NCI-H187 (cell line): ENCODE data around the gene UFC1.
"Not testable (repeated sequence)": the region's sequence is repeated elsewhere in the genome, so short reads cannot be mapped to it uniquely, and the experiment has no call there.

ENCODE experiments used
- DNase-seq, 2 experiments: peaks; one replicate each; lab custom pipeline; 2025; lab: John Stamatoyannopoulos, UW

Gene UFC1

DNA sequence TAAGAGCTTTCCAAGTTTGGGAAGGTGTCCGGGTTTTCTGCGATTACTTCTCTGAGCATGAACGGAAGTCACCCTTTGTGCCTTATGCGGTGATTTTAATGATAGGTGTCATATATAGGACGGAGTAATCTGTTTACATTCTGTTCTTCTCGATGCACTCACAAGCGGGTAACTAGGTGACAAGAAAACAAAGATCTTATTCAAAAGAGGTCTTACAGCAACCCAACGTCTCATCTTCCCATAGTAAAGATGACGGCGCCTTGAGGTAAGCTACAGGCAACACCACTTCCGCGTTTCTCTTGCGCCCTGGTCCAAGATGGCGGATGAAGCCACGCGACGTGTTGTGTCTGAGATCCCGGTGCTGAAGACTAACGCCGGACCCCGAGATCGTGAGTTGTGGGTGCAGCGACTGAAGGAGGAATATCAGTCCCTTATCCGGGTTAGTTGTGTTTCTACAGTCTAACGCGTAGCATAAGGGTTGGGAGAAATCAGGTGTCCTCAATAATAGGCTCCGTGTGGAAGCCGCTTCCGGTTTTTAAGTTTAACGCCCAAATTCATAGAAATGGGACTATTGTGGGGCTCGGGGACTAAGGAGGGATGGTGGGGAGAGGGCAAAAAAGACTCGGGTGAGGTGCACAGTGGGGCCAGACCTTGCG, at the start of gene UFC1:
UFC1 (plus strand) TSS at position 297 of the 656 bp plus-strand sequence; CDS start at position 317, 20 bp downstream.
- peak; percentile 93 to 94 for DNase-seq

DNA sequence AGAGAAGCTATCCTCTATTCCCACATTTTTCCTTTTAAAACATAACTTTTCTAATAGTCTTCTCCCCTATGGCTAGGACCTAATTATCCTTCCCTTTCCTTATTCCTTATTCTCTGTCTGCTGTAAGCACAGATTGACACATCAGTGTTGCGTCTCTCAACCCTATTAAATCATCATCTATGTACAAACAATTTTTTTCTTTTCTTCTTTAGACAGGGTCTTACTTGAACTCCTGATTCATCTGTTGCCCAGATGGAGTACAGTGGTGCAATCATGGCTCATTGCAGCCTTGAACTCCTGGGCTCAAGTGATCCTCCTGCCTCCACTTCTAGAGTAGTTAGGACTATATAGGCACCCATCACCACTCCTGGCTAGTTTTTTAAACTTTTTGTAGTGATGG, 47.3 kb upstream of the UFC1 start:
- DNase-seq, result no peak

DNA sequence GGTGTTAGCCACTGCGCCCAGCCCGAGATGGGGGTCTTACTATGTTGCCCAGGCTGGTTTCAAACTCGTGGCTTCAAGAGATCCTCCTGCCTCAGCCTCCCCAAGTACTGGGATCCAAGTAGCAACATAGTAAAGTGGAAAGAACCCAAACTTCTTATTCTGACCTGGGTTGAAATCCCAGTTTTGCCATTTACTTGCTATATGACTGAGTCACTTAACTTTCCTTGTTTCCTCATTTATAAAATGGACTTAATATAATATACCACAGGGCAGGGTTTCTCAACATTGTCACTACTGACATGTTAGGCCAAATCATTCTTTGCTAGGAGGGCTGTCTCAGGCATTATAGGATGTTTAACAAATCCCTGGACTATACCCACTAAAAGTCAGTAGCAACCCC, 42.7 kb upstream of the UFC1 start:
- DNase-seq, result no peak

DNA sequence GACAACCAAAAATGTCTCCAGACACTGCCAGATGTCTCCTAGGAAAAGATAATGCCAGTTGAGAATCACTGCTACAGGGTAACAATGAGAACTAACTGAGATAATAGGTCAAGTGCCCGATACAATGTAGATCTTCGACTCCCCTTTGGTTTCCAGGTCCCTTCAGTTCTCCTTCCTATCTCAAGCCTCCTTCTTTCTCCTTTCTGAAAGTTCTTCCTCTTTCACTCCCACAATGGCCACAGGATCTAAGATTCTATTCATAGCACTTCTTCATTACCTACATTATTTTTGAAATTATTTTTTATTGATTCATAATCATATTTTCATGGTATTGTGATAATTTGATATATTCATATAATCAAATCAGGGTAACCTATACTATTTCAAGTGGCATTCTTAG, 42.3 kb upstream of the UFC1 start:
- no peak for DNase-seq

DNA sequence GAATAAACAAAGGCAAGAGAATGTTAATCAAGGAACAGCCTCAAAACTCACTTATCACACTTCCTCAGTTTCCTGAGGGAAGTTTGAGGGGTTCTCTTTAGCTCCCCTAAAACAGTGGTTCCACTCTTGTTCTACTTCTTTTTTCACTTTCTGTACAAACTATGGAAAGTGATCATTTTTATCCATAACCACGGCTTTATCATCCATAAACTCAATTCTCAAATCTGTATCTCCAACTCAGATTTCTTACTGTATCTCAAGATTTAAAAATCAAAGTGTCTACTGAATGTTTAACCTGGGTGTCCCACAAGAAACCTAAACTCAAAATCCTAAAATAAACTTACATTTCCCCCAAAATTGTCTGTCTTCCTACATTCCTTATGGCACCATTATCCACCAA, 39.9 kb upstream of the UFC1 start:
- no peak for DNase-seq

DNA sequence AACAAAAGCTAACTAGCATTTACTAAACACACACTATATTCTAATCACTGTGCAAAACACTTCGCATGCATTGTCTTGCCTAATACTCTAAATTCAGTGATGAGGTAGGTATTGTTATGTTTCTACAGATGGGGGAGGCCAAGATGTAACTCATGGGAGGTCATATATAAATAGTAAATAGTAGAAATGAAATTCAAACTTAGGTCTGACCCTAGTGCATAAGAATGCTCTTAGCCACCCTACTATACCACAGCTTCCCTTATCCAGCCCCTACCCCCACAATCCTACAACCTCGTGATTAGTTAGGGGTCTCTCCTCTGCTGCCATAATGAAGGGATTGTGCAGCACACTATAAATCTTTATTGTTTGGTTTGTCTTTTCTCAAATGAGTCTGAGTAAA, 39.2 kb upstream of the UFC1 start:
- no peak for DNase-seq

DNA sequence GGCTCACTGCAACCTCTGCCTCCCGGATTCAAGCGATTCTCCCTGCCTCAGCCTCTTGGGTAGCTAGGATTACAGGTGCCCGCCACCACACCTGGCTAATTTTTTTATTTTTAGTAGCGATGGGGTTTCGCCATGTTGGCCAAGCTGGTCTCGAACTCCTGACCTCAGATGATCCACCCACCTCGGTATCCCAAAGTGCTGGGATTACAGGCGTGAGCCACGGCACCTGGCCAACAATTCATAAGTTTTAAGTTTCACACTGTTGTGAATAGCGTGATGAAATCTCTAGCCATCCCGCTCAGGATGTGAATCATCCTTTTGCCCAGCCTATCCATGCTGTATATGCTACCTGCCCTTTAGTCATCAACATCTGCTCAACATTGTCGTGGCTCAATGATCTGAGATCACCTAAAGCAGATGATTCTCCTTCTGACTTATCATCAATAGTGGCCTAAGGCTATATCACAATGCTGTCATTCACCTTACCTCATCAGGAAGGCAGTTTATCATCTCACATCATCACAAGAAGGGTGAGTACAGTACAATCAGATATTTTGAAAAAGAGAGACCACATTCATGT, 38.6 kb upstream of the UFC1 start:
- DNase-seq, result no peak

DNA sequence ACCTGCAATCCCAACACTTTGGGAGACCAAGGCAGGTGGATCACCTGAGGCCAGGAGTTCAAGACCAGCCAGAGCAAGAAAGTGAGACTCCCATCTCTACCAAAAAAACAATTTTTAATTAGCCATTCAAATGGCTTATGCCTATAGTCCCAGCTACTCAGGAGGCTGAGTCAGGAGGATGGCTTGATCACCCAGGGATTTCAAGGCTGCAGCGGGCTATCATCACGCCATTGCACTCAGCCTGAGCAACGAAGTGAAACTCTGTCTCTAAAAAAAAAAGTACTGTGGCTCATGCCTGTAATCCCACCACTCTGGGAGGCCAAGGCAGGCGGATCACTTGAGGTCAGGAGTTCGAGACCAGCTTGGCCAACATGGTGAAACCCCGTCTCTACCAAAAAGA, 37.8 kb upstream of the UFC1 start:
- not testable (repeated sequence) for DNase-seq

DNA sequence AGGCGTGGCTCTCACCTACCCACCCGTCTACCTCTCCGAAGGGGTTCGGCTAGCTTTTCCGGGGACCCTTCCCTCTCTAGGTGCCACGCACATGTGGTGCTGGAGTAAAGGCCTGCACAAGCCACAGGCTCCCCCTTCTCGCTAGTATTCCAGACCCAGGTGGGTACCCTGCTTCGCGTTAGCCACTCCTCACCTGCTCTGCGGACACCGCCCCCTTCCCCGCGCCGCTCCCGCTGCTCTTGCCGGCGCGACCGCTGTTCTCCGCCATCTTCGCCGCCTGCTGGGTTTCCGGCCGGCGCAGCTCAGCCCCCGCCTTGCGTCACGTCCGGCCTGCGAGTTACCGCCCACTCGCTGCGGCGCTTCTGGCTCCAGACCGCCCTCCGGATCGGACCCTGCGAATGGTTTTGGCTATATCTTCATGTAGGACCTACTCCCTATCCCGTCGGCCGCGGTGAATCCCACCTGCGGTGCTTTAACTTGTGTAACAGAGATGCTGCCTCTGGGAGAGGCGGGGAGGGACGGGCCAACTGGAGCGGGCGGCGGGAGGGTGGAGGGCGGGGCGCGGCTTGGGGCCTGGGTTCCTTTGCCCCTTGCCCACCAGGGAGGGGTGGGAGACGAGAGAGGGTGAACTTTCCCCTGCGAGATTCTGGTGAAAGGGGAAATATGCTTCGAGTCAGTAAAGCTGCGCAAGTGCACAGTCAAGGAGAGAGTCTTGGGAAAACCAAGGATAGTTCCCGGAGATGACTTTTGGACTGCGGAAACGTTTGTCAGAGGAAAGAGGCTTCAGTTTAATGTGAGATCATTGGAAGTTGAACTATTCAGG, 35.8 kb upstream of the UFC1 start, which contains the start of the genes NIT1 and PFDN2:
NIT1 (plus strand) TSS at position 347 of the 823 bp plus-strand sequence; CDS start at position 419, 72 bp downstream.
PFDN2 (minus strand) TSS at position 279 of the 823 bp plus-strand sequence; CDS start at position 268, 11 bp downstream.
- peak; percentile 82 to 96 for DNase-seq

DNA sequence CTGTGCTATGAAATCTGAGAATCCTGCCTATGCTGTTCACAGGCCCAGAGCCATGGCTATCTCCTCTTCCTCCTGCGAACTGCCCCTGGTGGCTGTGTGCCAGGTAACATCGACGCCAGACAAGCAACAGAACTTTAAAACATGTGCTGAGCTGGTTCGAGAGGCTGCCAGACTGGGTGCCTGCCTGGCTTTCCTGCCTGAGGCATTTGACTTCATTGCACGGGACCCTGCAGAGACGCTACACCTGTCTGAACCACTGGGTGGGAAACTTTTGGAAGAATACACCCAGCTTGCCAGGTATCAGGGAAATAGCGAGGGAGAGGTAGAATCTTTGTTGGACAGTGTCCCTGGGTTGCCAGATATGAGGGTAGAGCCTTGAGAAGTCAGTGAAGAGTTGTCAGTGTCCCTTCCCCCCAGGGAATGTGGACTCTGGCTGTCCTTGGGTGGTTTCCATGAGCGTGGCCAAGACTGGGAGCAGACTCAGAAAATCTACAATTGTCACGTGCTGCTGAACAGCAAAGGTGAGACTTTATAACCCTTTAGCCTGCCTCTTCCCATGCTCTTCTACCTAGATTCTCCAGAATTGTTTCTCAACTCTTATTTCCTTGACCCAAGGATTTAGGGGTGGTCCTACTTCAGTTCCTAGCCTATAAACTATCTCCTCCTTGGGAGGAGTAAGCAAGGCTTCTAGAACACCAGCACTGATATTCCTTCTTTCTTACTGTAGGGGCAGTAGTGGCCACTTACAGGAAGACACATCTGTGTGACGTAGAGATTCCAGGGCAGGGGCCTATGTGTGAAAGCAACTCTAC, 34.5 kb upstream of the UFC1 start:
- DNase-seq, result no peak

DNA sequence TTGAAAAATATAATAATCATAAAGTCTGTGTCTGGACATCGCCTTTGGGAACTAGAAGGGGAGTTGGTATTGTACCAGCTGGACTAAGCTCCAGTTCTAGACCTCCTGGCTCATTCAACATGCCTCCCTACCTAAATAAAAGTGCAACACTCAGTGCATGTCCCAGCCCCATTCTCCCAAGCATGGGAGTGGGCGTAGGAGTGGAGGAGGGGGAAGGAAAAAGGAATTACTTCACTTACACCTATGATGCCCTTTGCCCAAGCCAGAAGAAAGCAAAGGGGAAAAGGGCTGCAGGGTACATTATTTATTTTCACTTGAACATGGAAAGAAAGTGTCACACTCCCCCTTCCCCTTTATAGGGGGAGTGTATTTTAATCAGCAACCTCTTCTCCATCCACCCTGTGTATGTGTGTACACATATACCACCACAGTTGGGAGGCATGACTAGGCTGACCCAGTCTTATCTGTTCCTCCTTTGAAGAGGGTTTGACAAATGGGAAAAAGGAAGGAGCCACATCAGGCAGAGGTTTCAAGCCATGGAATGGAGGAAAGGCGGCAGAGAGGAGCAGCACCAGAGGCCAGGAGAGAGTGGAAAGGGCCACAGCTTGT, 32.6 kb upstream of the UFC1 start:
- DNase-seq, result no peak

DNA sequence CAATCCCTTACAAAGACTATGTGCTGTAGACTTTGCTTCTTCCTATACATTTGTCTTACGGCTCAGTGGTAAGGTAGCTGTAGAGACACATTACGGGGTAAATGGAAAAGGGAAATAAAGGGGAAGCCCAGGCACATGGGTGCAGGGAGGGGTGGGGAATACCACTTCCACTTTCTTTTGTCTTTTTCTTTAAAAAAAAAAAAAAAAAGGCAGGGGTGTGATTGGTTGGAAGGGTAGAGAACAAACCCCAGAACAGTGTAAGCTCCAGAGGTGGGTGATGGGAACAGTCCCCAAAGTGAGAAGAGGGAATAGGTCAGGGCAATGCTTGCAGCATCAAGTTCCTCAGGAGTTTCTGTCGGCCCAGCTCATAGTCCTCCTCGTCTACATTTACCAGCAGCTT, 31.9 kb upstream of the UFC1 start:
- no peak for DNase-seq

DNA sequence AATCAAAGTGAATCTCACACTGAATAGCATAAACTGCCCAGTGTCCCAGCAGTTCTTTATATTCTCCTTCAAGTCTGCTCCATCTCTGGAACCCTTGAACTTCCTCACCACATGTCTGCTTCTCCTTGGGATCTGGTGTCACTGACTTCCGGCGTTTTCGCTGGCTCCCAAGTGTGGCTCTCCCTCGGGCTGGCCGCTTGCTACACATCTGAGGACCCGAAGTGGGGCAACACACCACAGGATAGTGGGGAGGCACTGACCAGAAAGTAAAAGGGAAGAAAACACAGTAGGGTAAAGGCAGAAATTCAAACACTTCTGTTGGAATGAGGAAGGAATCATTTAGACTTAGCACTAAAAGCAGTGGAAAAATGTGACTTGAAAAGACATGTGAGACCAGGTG, 30.8 kb upstream of the UFC1 start:
- no peak for DNase-seq

DNA sequence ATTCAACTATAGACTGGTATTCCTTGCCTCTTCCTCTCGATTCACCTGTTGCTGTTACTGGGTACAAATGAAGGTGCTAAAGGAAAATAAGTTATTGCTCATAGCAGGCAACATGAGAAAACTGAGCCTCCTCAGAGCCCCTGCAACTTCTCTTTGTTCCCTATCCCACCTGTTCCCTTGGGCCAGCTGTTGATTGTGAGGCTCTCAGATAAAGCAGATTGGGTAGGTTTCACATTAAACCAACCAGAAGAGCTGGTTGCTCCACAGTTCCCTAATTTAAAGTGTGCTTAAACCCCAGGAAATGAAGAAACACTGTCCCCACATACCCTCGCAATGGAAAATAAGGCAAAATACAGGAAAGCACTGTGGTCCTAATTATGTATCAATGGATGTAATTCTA, 26.1 kb upstream of the UFC1 start:
- DNase-seq, result no peak

DNA sequence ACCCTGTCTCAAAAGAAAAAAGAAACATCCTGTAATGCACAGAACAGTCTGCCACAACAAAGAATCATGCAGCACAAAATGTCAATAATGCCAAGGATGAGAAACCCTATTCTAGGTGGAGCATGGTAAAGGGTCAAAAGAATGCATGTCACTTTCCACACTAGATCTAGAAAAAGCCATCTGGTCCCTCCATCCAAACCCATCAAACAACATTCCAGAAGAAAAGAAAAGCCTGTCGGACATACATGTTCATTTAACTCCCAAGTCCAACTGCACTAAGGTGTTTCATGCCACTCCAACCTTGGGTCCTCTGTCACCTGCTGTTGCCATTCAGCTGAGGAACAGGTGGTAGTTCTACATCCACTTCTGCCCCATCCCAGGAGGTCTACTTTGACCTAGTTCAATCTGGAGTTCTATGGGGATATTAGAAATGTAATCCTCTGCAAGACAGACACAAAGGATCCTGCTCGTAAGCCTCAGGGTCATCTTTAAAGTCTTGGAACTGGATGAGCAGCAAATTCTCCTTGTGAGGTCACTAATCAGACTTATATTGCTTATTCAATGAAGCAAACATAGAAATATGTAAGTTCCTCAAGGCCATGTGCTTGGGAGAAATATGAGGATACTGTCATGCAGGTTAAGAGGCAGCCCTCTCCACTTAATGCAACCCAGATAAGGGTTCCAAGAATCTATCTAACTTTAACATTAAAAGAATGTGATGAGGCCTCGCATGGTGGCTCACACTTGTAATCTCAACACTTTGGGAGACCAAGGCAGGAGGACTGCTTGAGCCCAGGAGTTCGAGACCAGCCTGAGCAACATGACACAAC, 25.0 kb upstream of the UFC1 start:
- DNase-seq, result no peak

DNA sequence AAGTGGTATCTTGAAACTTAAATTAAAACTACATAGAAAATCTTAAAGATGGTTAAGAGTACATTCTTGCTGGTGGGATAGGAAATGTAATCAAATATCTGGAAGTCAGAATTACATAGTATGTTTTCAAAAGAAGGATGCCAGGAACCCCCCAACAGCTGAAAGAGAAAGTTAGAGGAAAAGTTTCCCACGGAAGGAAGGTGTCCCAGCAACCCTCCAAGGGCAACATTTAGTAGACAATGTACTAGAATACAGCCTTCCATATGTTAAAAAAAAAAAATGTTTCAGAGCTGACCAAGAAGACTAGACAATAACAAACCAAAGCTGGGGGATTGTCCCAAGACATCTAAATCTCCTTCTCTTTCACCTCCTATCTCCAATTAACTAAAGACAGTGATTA, 23.5 kb upstream of the UFC1 start:
- no peak for DNase-seq

DNA sequence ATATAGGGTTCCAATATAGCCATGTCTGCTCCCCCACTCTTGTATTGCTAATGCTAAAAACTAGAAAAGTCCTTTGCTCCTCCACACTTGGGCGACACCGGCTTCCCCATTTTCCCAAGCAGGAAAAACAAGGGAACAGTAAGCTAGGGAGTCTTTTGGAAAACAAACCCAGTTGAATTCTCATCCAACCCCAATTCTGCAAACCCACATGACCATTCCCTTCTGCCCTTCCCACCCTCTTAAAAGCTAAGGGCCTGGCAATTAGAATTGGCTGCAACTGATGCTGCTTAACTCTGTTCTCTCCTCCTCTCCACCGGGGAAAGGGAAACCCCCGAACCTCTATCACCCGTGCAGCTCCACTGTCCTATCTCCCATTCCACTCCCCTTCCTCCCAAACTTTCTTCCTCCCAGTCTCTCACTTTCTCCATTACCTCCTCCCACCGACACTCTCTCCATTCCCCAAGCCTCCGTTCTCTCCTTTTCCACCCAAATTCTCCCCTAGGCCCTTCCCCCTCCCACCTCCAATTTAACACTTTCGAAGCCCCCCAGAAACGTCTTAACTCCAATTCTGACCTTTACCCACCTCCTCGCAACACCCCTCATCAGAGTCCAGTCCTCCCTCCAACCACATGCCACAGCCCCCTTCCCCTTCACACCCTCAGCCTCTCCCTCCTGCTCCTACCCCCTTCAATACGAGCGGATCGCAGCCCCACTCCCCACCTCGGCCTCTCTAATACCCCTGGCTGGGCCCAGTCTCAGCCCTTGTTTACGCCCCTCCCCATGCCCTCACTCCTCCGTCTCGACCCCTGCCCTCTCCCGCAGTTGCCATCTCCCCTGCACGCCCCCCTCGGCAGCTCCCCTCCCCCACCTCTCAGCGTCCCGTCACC, 22.0 kb upstream of the UFC1 start:
- DNase-seq, result no peak

DNA sequence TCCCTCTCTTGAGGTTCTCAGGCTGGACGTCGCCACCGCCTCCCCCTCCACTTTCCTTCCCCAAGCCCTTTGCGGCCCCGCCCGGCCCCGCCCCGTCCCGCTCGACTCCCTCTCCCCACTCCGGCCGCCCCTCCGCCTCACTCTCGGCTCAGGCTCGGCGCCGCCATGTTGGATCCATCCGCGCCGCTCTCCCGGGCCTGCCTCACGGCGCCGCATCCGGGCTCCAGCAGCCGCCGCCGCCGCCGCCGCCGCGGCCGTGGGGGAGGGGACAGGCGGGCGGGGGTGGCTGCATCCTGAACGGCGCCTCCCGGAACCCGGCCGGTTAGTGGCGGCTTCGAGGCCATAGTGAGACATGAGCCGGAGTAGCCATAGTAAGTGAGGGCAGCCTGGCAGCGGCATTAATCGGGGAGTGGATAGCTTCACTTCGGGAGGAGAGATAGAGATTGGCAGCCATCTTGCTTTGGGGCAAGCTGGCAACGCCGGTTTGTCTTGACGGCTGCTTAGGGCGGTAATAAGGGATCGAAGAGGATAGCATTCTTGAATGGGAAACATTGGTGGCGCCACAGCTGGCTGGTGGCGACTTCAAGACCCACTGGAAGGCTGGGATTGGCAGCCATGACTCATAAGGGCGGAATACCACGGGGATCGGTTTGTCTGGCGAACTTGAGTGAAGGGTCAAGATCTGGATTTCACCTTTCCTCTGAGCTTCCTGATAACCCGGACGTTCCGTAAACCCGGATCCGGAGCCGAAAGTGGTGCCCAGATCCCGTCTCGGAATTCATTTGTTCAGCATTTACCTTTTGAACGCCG, 21.2 kb upstream of the UFC1 start, which contains the start of gene DEDD:
DEDD (minus strand) TSS at position 258 of the 810 bp plus-strand sequence. CDS start 8,205 bp downstream, outside the sequence.
- peak; percentile 98 for DNase-seq
